Left renal cortex interstitium (tissue), 4 donors: Measurements from ENCODE around the gene UGT3A1. TPM values are rescaled to one million over a fixed set of nuclear protein-coding genes. Genes with fewer than 3 reads are reported as not detected.
A peak's percentile ranks its signal among the peaks of the same experiment; 100 is the strongest.
"Not testable (repeated sequence)": the region's sequence is repeated elsewhere in the genome, so short reads cannot be mapped to it uniquely, and the experiment has no call there.

ENCODE experiments used
- DNase-seq, 4 donors: peaks; one replicate each; pipeline ENCODE4 v3.0.0-alpha.2; 2013; ENCODE audit warnings: low read depth in 4 of 4, low spot score in 2 of 4, missing footprints in 1 of 4
- polyA plus RNA-seq, 4 donors: library from polyadenylated mRNA; unstranded; fragments of 120-200 nt; gene quantifications; one replicate each; pipeline ENCODE4 v1.2.1, GENCODE V29; 2013; ENCODE audit not compliant: insufficient read length in 4 of 4

The UGT3A1 gene, protein sequence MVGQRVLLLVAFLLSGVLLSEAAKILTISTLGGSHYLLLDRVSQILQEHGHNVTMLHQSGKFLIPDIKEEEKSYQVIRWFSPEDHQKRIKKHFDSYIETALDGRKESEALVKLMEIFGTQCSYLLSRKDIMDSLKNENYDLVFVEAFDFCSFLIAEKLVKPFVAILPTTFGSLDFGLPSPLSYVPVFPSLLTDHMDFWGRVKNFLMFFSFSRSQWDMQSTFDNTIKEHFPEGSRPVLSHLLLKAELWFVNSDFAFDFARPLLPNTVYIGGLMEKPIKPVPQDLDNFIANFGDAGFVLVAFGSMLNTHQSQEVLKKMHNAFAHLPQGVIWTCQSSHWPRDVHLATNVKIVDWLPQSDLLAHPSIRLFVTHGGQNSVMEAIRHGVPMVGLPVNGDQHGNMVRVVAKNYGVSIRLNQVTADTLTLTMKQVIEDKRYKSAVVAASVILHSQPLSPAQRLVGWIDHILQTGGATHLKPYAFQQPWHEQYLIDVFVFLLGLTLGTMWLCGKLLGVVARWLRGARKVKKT
- polyA plus RNA-seq = 100 to 1,000 TPM in 2 of 4 donors, 10 to 100 TPM in 2; 72.5 to 138 (median 101) TPM

- DNase-seq = peak; percentile 50 to 65 (median 58)
Observed at GRCh38 chr5:35990941-35991611, at the start of gene UGT3A1. UGT3A1 (minus strand) TSS chr5:35991390; CDS start chr5:35991240, 150 bp downstream.

DNA sequence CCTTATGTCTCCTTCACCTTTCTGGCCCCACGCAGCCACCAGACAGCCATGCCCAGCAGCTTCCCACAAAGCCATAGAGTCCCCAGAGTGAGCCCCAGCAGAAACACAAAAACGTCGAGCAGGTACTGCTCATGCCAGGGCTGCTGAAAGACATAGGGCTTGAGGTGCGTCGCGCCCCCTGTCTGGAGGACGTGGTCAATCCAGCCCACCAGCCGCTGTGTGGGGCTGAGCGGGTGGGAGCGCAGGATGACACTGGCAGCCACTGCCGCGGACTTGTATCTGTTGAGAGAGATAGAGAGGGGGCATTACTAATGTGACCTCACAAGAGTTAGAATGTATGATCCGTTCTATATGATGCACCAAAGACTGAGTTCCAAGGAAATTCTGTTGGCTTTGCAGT lies 44.5 kb upstream of the UGT3A1 start:
- DNase-seq = no peak

GRCh38 chr5:36034536-36035134 lies 43.4 kb upstream of the UGT3A1 start:
- DNase-seq = not testable (repeated sequence)

GRCh38 chr5:36033486-36033885 lies 42.3 kb upstream of the UGT3A1 start:
- DNase-seq = no peak

DNA sequence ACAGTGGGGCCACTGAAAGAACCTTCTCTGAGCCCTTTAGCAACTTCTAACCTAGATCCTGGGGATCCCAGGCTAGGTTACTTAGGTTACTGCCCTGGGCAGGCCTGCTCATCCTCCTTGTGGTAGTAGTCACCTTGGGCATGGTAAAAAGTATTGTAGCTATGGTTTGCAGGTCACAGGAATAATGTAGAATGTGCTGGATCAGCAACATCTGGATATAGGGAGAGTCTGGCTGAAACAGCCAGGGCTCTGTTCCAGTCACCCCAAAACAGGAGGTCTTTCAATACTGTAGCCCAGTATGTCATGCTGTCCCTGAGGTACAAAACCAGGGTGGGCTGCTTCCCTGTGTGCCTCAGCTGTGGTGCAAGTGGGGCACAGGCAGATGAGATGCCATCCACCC lies 41.9 kb upstream of the UGT3A1 start:
- no peak for DNase-seq

- no peak for DNase-seq
Observed at GRCh38 chr5:36031223-36031622, 40.0 kb upstream of the UGT3A1 start.

GRCh38 chr5:36029914-36030313 lies 38.7 kb upstream of the UGT3A1 start:
- DNase-seq = no peak

GRCh38 chr5:36028816-36029465 lies 37.8 kb upstream of the UGT3A1 start:
- DNase-seq = no peak

GRCh38 chr5:36027711-36028110 lies 36.5 kb upstream of the UGT3A1 start:
- no peak for DNase-seq

- DNase-seq = no peak
Observed at GRCh38 chr5:36026706-36027465, 35.7 kb upstream of the UGT3A1 start.

DNA sequence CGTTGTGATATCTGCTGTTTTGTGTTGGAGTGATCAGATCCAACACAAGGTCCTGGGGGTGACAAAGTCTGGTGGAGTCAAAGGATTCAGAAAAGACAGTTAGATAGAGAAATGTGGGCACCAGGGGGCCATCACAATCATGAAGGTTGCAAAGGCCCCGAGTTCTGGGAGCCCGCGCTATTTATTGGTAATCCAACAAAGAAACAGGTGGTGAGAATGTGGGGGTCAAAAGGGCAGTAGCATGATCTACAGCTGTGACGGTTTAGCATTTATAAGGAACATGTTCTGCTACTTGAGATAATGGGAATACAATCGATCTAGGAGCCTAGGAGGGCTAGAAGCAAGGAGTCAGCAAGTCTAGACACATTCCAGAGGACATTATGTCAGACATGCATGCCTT lies 31.1 kb upstream of the UGT3A1 start:
- DNase-seq = not testable (repeated sequence)

DNA sequence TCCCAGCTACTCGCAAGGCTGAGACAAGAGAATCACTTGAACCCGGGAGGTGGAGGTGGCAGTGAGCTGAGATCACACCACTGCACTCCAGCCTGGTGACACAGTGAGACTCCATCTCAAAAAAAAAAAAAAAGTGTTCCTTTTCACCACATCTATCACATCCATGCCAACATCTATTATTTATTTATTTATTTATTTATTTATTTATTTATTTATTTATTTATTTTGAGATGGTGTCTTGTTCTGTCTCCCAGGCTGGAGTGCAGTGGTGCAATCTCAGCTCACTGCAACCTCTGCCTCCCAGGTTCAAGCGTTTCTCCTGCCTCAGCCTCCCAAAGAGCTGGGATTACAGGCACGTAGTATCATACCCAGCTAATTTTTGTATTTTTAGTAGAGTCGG lies 28.4 kb upstream of the UGT3A1 start:
- DNase-seq = not testable (repeated sequence)

DNA sequence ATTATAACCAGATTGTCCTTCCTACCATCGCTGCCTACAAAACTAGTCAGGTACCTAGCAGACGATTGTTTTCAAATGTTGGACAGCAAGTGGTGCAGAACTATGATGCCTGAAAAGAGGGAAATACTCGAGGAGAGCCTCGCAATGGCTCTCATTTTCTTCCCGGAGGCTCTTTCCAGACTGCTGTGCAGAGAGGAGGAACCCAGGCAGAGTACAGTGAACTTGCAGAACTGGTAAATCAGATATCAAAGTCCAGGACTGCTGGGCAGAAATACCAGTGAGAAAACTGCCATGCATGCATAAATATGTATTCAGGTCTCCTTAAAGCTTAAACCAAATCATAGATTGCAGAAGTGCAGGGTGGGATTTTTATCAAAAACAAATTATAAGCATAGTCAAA lies 26.4 kb upstream of the UGT3A1 start:
- no peak for DNase-seq

DNA sequence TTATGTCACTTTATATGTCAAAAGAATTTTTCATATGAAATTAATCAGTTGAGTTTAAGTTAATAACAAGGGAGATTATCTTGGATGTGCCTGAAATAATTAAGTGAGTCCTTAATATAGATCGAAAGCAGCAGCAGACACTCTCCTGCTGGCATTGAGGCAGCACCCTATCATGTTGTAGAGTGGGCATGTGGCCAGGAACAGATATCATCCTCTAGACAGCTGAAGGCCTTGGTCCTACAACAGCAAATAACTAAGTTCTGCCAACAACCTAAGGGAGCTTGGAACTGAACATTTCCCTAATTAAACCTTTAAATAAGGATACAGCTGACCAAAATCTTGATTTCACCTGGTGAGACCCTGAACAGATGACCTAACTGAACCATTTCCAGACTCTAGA lies 25.8 kb upstream of the UGT3A1 start:
- no peak for DNase-seq

GRCh38 chr5:36013182-36013581 lies 22.0 kb upstream of the UGT3A1 start:
- DNase-seq = no peak

- no peak for DNase-seq
Observed at GRCh38 chr5:36009698-36010097, 18.5 kb upstream of the UGT3A1 start.

- DNase-seq = no peak
Observed at GRCh38 chr5:36007366-36007765, 16.2 kb upstream of the UGT3A1 start.

GRCh38 chr5:36006163-36006562 lies 15.0 kb upstream of the UGT3A1 start:
- DNase-seq = no peak

GRCh38 chr5:36001032-36001431 lies 9.8 kb upstream of the UGT3A1 start:
- no peak for DNase-seq

DNA sequence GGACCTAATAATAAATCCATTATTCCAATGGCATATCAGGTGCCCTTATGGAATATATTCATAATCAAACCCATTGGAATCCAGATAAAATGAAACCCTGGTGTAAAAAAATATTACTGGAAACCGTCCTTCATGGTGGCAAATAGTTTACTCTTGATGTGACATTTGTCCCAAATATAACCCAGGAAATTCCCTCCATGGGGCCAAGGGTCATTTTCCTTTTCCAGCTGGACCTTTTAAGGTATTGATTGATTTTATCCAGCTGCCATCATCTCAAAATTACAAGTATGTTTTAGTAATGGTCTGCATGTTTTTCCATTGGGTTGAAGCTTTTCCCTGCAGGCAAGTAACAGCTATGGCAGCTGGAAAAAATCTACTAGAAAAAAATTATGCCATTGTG lies 8.4 kb upstream of the UGT3A1 start:
- no peak for DNase-seq
